Breast epithelium (tissue), 4 donors: ENCODE data around the gene GALNT7. TPM values are rescaled to one million over a fixed set of nuclear protein-coding genes. Genes with fewer than 3 reads are reported as not detected.

ENCODE experiments used
- DNase-seq, 2 donors: peaks; one replicate each; pipeline ENCODE4 v3.0.0-alpha.2; 2019; ENCODE audit warnings: low spot score in 2 of 2
- H3K27ac ChIP-seq, 2 donors: fragments of 200-600 bp; sonication (generic) in 1 of 2; one replicate each; pipeline ENCODE4 v1.5.1; 2016 to 2019; ENCODE audit warnings: mild to moderate bottlenecking in 1 of 2
- H3K27me3 ChIP-seq, 2 donors: fragments of 200-600 bp; sonication (generic) in 1 of 2; one replicate each; pipeline versions ENCODE4 v1.5.1 to v1.6.0; 2017 to 2019; ENCODE audit warnings: control low read depth in 1 of 2, mild to moderate bottlenecking in 1 of 2
- H3K36me3 ChIP-seq: fragments of 200-600 bp; one replicate; pipeline ENCODE4 v1.5.1; 2019
- H3K4me1 ChIP-seq, 2 donors: fragments of 200-600 bp; sonication (generic); one replicate each; pipeline ENCODE4 v1.5.1; 2016 to 2019; ENCODE audit warnings: control low read depth in 1 of 2
- H3K4me3 ChIP-seq, 3 donors: fragments of 200-600 bp; sonication (generic); 1 replicate in 2 of 3; 2 replicates in 1 of 3; pipeline ENCODE4 v1.5.1; 2016 to 2019; ENCODE audit warnings: mild to moderate bottlenecking in 3 of 3, moderate library complexity in 2 of 3
- H3K9me3 ChIP-seq, 2 donors: fragments of 200-600 bp; sonication (generic) in 1 of 2; one replicate each; pipeline ENCODE4 v1.5.1; 2016 to 2019; ENCODE audit warnings: control low read depth in 1 of 2
- CTCF ChIP-seq, 3 donors: fragments of 450-650 bp; IDR thresholded peaks; one replicate each; pipeline ENCODE4 v1.5.1; 2016 to 2017; ENCODE audit warnings: antibody characterized with exemption in 3 of 3, mild to moderate bottlenecking in 3 of 3, moderate library complexity in 3 of 3
- POLR2A ChIP-seq: fragments of 450-650 bp; IDR thresholded peaks from one replicate; pipeline ENCODE4 v1.6.1; 2016; ENCODE audit warnings: antibody characterized with exemption, mild to moderate bottlenecking, moderate library complexity
- POLR2AphosphoS5 ChIP-seq, 3 donors: sonication (generic); formaldehyde crosslinking; IDR thresholded peaks; one replicate each; pipeline ENCODE4 v1.6.1; 2017; ENCODE audit warnings: antibody characterized with exemption in 3 of 3
- intact Hi-C: fragments of 100-400 bp; cut with DNase I; formaldehyde crosslinking; loops from one replicate; pipeline ENCODE4 v1.15.1; 2023; ENCODE audit warnings: low total_unique reads
- total RNA-seq, 3 donors: library from RNA; depleted of rRNA; stranded (reverse); fragments of >200 nt; gene quantifications; one replicate each; pipeline ENCODE4 v1.1.0, GENCODE V29; 2016

Gene GALNT7
- total RNA-seq, 3 donors from 2014 or later: 10.7 to 67.2 (median 52.2) TPM

GRCh38 chr4:173345648-173346047, 177.0 kb downstream of the GALNT7 start:
- Histone ChIP-seq H3K4me3 (no peak overlapping the region), H3K9me3 (no peaks in the 10 kb centered on the region), H3K27me3 (no peaks in the 10 kb centered on the region), H3K27ac (no peak overlapping the region), H3K36me3 (no peaks in the 10 kb centered on the region), H3K4me1 (no peaks in the 10 kb centered on the region)
- no peak for DNase-seq
- TF ChIP-seq POLR2A (no peak), POLR2AphosphoS5 (IDR thresholded peaks at IDR 0.05) (no peak), CTCF (IDR thresholded peaks at IDR 0.05) (no peak)
- intact Hi-C loops: no loop called here

GRCh38 chr4:173346074-173346473, 177.5 kb downstream of the GALNT7 start:
- Histone ChIP-seq H3K27ac (no peak overlapping the region), H3K4me1 (no peaks in the 10 kb centered on the region), H3K4me3 (no peak overlapping the region), H3K27me3 (no peaks in the 10 kb centered on the region), H3K36me3 (no peaks in the 10 kb centered on the region), H3K9me3 (no peaks in the 10 kb centered on the region)
- no peak for TF ChIP-seq CTCF (IDR thresholded peaks at IDR 0.05)
- TF ChIP-seq POLR2A: no peak
- no peak for TF ChIP-seq POLR2AphosphoS5 (IDR thresholded peaks at IDR 0.05)
- no peak for DNase-seq
- intact Hi-C loops: no loop called here

GRCh38 chr4:173347467-173347866, 178.9 kb downstream of the GALNT7 start:
- no peak overlapping the region for H3K4me3 ChIP-seq

GRCh38 chr4:173357939-173358338, 189.3 kb downstream of the GALNT7 start:
- Histone ChIP-seq H3K4me1 (no peaks in the 10 kb centered on the region), H3K27me3 (no peaks in the 10 kb centered on the region), H3K27ac (no peak overlapping the region), H3K36me3 (no peaks in the 10 kb centered on the region), H3K4me3 (no peak overlapping the region), H3K9me3 (no peaks in the 10 kb centered on the region)
- no peak for DNase-seq
- intact Hi-C loops: no loop called here
- TF ChIP-seq POLR2AphosphoS5 (IDR thresholded peaks at IDR 0.05) (no peak), CTCF (IDR thresholded peaks at IDR 0.05) (no peak), POLR2A (no peak)

More at GRCh38 chr4:173347467-173347866, 178.9 kb downstream of the GALNT7 start:
- intact Hi-C loops: no loop called here
- Histone ChIP-seq H3K27me3 (no peaks in the 10 kb centered on the region), H3K9me3 (no peaks in the 10 kb centered on the region), H3K27ac (no peak overlapping the region), H3K36me3 (no peaks in the 10 kb centered on the region), H3K4me1 (no peaks in the 10 kb centered on the region)
- DNase-seq: no peak
- TF ChIP-seq POLR2AphosphoS5 (IDR thresholded peaks at IDR 0.05): no peak
- no peak for TF ChIP-seq POLR2A
- TF ChIP-seq CTCF (IDR thresholded peaks at IDR 0.05): no peak

- intact Hi-C loops: no loop called here
- Histone ChIP-seq H3K9me3 (no peaks in the 10 kb centered on the region), H3K27ac (no peak overlapping the region)
These were observed 192.1 kb downstream of the GALNT7 start for GRCh38 chr4:173360587-173361221.

More at GRCh38 chr4:173360587-173361221, 192.1 kb downstream of the GALNT7 start:
- no peak for DNase-seq
- Histone ChIP-seq H3K4me1 (no peaks in the 10 kb centered on the region), H3K27me3 (no peaks in the 10 kb centered on the region), H3K4me3 (no peak overlapping the region), H3K36me3 (no peaks in the 10 kb centered on the region)
- TF ChIP-seq POLR2A (no peak), CTCF (IDR thresholded peaks at IDR 0.05) (no peak), POLR2AphosphoS5 (IDR thresholded peaks at IDR 0.05) (no peak)
